ENCODE data around the gene SULT1C3.

DNA sequence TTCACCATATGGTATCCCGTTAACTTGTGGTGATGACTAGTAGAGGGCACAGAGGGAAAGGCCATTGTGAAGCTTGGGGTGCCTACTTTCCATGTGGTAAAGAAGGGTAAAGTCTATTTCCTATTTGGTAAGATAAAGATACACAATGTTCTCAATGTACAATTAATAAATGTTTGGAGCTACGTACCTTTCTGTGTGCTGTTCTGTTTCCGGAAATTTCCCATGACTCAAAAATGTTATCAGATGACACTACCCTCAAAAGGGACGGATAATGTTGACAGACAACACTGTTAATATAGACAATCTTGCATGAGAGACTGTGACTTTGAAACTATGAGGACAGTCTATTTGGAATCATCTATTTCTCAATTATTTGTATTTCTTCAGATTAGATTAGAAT is 4.2 kb upstream of the SULT1C3 start:
- TF ChIP-seq, protein P1, sequence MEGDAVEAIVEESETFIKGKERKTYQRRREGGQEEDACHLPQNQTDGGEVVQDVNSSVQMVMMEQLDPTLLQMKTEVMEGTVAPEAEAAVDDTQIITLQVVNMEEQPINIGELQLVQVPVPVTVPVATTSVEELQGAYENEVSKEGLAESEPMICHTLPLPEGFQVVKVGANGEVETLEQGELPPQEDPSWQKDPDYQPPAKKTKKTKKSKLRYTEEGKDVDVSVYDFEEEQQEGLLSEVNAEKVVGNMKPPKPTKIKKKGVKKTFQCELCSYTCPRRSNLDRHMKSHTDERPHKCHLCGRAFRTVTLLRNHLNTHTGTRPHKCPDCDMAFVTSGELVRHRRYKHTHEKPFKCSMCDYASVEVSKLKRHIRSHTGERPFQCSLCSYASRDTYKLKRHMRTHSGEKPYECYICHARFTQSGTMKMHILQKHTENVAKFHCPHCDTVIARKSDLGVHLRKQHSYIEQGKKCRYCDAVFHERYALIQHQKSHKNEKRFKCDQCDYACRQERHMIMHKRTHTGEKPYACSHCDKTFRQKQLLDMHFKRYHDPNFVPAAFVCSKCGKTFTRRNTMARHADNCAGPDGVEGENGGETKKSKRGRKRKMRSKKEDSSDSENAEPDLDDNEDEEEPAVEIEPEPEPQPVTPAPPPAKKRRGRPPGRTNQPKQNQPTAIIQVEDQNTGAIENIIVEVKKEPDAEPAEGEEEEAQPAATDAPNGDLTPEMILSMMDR (IDR thresholded peaks at IDR 0.05; ENCODE audit: low read length) = no peak
- TF ChIP-seq EZH2 (IDR thresholded peaks at IDR 0.05; ENCODE audit: borderline replicate concordance, low read length) = no peak
